Measurements from ENCODE around the gene HOXD13.
A peak's percentile ranks its signal among the peaks of the same experiment; 100 is the strongest.

HOXD13 gene

DNA sequence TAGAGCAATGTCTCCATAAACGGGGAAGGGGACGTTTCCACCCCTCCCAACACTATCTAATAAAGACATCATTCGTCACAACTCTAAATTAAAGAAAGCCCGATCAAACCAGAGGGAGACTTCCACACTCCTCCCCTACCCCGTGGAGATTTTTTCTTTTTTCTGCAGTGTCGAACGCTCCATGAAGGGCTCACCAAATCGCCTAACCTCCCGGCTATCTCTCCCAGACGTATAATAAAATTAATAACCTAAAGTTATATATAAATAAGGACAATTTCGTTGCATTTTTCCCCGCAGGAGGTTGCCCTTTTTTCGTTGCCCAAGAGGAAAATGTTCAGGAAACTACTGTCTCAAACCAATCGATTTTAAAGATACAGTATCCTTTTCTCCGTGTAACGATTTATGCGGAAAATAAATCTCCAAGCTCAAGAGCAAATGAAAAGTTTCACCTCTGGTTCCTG, 11.1 kb upstream of the HOXD13 start:
- DNase-seq, result no peak

DNA sequence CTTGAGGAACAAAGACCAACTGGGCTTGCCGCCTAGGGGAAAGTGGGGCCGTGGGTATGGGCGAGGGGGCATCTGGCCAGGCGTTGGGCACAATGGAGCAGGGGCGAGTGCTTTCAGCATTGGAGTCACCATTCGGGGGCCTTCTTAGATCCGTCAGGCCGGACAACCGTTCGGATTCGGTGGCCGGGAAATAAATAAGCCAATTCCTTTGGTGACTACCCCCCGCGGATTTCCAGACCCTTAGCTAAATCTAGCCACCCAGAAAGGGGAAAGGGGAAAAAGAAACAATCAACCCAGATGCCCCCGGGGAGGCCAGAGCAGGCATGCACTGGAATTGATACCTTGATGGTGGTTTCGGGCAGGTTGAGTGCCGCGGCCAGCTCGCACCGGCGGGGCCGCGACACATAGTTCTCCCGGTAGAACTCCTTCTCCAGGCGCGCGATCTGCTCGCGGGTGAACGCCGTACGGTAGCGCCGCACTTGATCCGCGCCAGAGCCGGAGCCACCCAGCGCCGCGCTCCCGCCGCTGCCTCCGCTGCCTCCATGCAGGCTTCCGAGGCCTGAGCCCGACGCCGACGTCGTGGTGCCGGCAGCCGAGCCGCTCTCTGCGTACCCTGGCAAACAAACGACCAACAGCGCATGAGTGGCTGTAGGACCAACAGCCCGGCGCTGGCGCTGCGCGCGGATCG, 10.5 kb upstream of the HOXD13 start:
- DNase-seq, result no peak

DNA sequence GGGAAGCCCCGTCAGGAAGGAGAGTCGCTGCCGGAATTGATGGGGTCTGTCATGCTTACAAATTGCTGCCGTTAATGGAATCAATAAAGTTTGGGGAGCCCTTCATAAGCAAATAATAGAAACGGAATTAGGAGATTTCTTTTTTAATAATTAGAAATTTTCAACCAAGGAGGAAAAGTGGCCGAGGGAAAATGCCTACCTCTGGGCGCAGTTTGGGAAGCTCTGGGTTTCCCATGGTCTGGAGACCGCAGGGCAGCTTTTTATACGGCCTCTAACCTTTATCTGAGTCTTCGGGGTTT, 10.0 kb upstream of the HOXD13 start:
- no peak for DNase-seq

DNA sequence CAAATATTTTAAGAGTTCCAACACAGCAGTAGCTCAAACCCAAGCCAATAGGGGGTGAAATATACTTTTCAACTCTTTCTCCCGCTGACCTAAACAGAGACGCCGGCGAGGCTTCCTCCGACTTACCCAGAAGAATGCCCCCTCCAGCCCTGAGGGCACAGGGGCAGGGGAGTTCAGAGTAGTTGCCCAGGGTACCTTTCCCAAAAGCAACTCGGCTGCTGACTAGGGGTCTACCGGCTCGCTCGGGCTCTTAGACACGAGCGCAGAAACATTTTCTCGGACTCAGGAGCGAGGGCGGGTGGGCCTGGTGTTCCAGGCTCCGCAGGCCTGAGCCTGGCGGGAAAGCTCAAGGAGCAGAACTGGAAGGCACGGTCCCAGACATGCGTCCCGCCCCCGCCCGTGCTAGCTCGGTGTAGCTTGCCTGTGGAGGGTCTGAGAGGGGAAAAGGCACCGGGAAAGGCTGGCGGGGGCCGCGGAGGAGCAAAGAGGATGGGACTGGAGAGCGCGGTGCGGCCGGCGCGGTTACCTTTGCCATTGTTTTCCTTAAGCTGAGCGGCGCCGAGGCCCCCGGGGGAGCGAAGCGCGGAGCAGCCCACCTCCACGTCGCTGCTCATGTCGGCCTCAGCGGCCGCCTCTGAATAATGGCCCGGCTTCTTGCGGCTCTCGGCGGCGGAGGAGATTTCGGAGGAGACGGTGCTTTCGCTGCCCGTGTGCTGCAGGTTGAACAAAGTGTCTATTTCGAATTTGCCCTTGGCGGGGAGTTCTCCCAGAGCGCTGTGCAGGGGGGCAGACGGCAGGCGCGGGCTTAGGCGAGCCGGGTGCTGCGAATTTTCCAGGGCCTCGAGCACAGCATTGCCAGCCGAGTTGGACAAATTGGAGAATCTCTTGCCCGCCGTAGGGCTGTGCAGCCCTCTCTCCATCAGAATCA, 9.4 kb upstream of the HOXD13 start:
- no peak for DNase-seq

DNA sequence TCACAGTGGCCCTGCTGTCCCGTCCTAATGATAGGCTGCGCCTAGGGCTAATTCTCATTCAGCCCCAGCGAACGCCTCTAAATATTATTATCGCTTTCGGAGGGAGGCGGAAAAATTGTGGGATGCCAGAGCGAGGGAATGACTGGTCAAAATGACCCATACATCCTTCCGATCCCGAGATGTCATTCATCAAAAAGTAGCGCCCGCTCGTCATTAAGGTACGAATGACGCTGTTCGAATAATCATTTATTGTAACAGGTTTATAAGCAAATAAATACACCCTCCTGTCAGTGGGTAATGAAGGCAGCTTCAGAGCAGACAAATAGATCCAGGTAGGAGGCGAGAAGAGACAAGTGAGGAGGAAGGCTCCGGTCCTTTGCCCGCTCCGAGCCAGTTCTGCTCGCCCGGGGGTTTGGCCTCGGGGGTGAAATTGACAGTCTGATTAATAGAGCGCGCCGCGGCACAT, 8.7 kb upstream of the HOXD13 start, which contains the start of gene EVX2:
EVX2 (minus strand) TSS at position 167 of the 466 bp plus-strand sequence. CDS start 186 bp downstream, outside the sequence.
- DNase-seq, result no peak

DNA sequence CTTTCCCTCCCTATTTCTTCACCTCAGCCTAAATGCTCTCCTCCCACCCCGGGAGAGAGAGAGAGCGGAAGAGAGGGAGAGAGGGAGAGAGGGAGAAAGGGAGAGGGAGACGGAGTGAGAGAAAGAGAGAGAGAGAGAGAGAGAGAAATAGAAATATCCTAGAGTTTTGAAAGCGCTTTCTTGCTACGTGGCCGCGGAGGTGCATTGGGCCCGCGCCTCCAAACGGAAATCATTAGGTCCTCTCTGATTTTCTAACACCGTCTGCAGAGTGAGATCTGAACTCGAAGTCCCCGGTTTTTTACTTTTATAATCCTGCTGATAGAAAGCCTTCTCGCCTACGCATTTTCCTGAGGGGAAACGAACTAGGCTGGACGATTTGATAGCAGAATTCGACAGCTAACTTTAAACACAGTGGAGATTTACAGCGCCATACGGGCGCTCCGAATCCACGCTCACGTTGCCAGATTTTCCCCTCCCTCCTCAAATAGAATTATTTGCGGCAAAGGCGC, 7.9 kb upstream of the HOXD13 start:
- no peak for DNase-seq

DNA sequence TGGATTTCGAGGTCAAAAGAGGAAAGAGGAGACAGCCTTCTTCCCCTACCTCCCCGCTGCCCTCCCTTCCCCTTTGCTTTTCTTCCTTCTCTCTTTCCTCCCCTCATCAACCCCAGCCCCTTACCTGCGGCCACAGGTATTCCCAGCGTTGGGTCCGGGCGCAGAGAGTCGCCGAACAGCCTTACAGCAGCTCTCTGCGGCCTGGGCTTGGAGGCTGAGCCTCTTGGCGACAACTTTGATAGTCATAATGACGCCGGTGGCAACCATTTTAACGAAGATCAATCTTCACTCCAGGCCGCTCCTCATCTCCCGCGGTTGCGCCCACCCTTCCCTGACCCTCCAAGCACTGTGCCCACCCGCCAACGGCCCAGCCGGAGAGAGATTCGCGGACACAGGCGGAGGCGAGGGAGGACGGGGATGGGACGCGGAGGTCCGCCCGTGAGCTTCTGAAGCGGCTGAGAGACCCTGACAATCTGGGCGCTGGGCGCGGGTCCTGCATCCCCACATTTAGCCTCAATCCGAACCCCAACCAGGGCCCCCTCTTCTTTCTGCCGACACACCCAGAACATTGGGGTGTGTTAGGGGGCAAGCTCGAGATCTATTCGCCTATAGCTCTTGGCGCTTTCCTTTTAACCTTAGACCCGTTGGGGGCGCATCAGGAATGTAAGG, 7.3 kb upstream of the HOXD13 start:
- DNase-seq, result no peak

DNA sequence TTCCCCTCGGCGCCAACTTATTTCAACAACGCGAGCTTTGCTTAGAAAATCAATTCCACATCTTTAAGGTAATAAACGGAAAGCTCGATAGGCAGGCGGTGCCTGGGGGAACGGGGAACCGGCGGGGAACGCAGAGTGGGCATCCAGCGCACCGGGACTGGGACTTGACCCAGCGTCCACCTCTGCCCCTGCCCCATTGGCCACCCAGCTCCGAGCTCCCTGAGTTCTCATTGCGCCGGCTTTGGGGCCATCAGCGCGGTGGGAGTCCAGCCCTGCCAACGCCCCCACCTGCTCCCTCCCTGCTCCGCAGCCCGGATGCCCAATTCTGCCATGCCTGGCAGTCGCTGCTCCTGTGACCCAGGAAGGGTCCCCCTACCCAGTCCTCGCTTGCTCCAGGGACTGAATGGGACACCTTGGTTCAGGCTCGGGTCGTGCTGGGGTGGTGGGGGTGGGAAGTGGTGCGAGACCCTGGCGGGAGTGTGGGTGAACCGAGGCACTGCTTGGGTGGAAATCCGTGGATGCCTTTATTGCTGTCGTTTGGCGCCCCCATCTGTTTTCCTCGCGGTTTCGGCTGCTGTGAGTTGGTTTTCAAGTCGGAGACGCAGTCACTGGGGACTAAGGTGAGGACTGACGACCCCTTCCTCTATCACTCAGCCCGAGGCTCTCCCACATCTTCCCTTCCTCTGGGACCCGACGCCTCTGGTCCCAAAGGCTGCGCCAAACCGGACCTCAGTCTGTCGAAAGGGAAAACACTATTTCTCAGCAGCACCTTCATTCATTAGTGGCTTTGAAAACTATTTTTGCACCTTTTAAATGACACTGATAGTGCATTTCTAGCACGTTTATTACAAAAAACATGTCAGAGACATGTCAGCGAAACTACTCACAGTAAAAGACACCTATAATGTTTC, 6.4 kb upstream of the HOXD13 start:
- DNase-seq, result no peak

DNA sequence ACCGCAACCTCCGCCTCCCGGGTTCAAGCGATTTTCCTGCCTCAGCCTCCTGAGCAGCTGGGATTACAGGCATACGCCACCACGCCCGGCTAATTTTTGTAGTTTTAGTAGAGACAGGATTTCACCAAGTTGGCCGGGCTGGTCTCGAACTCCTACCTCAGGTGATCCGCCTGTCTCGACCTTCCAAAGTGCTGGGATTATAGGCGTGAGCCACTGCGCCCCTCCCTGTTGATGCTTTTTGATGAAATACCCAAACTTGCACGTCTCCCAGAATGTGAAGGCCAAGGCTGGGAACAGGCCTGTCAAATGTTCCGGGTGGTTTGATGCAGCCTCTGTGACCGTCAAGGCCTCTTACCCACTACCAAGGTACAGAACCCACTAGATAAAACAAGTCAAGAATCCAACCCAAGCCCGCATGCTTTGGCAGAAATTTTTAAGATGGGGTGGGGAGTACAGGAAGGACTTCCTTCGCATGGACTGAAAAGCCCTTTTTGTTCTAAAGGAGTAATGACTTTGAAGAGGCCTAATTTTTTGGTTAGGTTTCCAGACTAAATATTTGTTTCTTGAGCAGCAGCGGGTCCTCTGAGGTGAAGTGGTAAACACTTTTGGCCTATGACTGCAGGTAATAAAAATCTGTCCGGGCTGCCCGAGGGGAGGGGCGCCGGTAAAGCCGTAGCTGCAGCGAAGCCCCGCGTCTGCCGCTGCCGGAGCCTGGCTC, 5.0 kb upstream of the HOXD13 start:
- DNase-seq, result no peak

DNA sequence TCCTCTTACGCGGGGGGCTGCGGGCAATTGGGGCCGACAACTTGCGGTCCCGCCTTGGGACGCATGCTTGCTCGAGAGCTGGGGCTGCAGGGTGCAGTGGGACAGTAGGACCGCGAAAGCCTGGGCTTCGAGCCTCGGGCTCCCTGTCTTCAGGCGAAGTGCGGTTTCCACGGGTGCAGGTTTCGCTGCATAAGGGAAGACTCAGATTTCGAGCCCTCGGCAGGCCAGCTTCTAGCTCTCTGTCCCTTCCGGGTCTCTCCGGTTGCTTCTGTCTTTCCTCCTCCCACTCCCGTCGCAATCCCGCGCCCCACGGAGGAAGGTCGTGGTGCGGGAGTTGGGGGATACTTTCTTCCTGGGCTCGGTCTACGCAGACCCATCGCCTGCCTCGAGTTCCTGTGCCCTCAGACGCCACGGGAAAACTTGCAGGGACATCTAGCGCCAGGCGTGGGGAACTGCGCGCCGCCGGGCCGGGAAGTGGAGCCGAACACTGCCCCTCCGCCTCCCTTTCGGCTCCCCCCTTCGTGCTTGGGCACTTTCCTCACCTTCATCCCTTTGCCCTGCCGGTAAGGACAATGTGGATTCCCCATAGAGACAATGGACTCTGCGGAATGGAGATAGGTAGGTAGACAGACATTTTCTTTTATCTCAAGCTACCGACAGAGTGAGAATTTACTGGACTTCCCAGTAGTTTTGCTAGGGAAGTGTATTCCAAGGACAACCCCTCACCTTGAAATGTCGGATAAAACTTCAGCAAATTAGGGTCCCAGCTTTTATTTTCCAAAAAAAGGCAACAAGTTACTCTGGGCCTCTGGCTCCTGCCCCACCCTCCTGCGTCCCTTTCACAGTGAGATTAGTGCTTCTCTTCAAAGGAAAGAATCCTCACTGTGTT, 4.2 kb upstream of the HOXD13 start:
- peak in 1 of 2 donors; percentile 46 for DNase-seq

DNA sequence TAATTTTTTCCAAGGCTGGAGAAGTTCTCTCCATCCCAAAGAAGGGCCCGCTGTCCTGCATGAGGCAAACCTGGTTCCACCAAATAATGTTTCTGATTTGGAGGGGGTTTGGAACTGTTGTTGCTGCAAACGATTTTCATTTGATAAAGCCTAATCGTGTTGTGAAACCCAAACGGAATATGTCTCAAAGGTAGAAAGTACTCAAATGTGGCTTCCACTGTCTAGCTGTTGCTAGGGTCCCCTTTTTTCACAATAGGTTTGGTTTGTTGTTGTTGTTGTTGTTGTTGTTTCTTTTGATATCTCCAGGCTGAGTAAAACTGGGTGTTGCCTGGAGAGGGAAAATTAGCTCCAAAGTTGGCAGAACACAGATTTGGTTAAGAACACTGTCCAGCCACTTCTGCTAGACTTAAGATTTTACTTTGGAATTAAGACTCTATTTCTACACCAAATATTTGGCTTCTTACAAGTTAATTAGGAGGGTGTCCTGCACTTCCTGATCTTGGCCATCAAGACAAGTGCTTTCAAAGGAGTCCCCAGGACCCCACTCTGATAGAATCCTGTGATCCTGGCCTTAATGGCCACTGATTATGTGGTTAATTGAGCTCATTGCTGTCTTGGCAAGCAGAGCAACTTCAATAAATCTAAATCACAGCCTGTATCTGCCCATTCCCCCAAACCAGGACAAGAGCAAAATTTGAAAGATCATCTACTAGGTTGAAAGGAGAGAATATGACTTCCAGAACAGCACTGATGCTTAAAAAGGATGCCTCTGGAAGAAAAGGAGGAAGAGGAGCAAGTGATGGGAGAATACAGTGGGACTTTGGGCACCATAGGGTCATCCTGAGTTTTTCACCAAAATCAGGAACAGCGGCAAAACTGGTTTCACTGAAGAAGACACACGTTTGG, 3.3 kb upstream of the HOXD13 start:
- DNase-seq, result no peak

DNA sequence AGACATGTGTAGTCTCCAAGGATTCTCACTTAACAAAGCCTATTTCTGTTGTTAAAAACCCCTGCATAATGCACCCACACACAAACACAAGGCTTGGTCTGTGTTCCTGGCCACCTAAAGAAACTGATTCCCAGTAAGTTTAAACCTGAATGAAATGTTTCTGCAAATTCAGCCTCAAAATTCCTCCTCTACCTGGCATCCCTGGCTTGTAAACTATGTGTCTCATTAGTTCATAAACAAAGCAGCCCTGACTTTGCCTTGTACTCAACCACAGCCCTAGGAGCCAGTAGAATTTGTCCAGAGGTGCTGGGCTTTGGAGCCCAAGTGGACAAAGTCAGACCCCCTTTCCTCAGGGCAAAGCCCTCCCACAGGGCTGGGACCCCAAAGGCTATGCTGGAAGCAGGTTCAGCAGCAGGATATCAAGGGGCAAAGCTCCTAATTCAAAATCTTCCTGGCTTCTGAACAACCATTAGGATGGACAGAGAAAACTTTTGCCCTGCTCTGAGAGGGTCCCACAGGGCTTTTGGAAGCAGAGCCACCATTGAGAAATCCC, 2.6 kb upstream of the HOXD13 start:
- DNase-seq, result no peak

DNA sequence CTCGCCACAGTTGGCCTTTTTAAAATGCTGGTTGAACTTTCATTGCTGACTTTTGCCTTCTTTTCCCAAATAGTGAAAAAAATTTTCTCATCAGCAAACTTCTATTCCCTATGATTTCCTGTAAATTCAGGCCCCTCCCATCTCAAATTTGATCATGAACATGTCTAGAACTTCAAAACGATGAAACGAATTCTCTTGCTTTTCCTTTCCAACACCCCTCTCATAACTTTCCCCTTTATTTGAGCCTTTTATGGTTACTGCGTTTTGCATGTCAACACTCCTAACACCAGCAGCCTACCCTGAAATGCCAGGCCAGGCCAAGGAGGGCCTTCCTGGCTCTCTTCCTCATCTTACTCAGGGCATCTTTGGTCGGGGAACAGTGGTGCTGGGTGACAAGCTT, 1.7 kb upstream of the HOXD13 start:
- no peak for DNase-seq

DNA sequence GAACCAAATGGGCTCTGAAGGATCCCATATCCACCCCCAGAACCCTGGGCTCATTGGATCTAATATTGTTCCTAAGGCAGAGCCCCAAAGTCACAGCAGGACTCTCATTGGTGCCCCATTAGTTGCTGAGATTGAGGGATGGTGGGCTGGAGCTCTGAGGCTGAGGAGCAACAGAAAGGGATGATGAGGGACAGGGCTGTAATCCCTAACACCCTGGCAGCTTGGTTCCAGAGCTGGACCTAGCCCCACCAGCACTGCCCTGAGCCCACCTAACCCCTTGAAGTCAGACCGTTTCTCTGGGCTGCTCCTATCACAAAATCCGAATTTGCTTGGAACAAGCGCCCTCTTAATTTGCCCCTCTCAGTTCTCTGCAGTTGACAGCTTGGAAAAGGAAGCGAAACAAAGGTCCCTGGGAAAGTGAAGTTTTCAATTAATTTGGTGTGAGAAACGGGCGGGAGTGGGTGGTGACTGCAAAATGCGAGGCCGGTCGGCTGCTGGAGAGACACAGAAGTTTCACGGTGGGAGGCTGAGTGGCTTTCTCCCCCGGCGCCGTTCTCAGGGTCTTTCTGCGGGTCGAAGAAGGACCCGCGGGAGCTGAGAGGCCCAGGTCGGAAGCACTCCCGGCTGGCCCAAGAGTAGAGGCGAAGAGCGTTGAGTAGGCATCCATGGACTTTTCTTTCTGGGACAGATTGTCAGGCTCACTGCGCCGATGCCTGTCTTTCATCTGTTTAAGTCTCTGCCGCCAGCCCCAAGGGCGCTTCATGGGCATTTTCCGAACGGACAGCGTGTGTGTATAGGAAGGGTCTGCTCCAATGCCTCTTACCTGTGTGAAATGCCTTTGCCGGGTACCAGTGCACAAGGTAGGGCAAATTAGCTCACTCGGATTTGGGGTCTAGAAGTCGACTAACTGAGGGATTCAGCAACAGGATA, 927 bp upstream of the HOXD13 start:
- DNase-seq, result no peak

DNA sequence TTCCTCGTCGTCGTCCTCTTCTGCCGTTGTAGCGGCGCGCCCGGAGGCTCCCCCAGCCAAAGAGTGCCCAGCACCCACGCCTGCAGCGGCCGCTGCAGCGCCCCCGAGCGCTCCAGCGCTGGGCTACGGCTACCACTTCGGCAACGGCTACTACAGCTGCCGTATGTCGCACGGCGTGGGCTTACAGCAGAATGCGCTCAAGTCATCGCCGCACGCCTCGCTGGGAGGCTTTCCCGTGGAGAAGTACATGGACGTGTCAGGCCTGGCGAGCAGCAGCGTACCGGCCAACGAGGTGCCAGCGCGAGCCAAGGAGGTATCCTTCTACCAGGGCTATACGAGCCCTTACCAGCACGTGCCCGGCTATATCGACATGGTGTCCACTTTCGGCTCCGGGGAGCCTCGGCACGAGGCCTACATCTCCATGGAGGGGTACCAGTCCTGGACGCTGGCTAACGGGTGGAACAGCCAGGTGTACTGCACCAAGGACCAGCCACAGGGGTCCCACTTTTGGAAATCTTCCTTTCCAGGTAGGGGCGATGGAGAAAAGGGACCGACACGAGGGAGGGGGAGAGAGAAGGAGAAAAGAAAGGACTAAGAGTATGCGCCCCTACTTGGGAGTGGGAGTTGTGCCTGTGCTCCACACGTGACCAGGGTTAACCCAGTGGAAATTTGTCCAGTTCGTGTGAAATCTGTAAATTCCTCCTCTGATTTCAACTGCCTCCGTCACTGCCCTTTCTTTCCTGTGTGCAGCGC, 800 bp downstream of the HOXD13 start:
- no peak for DNase-seq

DNA sequence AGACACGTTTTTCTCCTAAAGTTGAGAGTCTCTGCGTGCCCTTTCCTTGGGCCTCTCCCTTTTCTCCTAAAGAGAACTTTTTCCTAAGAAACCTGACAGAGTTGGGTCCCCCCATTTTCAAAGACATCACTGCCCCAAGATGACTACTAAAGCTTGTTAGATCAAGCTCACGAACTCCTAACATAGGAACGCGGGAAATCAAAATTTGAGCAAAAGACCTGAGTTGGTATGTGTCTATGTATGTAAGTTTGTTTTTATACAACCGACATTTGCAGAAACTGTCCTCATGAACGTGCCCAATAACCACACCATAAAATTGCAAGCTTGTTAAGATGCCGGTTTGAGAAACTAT, 1.4 kb downstream of the HOXD13 start:
- no peak for DNase-seq

DNA sequence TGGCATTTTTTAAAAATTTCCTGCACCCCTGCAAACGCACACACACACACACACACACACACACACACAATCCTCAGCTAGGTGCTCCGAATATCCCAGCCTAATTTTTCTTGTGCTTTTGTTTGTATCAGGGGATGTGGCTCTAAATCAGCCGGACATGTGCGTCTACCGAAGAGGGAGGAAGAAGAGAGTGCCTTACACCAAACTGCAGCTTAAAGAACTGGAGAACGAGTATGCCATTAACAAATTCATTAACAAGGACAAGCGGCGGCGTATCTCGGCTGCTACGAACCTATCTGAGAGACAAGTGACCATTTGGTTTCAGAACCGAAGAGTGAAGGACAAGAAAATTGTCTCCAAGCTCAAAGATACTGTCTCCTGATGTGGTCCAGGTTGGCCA, 1.8 kb downstream of the HOXD13 start:
- DNase-seq, result no peak

All from stimulated activated CD4-positive, alpha-beta T cell treated with anti-CD3 and anti-CD28 coated beads, Interleukin-2, amount 100 ng/mL, for 24 hours (primary cell).